DND-41 (cell line): ENCODE measurements around the gene ANKRD29.

Source experiments
- CTCF ChIP-seq: IDR thresholded peaks from 2 replicates; pipeline ENCODE4 v1.5.1; 2012; ENCODE audit warnings: borderline replicate concordance, low read length, moderate library complexity, mild to moderate bottlenecking; ENCODE audit not compliant: poor library complexity, severe bottlenecking; ENCODE audit errors: extremely low read depth
- EZH2 ChIP-seq: IDR thresholded peaks from 3 replicates; pipeline ENCODE4 v1.6.1; 2012; ENCODE audit warnings: borderline replicate concordance, low read depth, mild to moderate bottlenecking, moderate library complexity, low read length, inconsistent platforms; ENCODE audit not compliant: severe bottlenecking

- no peak for TF ChIP-seq CTCF
- TF ChIP-seq EZH2: no peak
These were observed 111.8 kb downstream of the ANKRD29 start for GRCh38 chr18:23550898-23551297.
